ENCODE measurements around the gene CD177. TPM values are rescaled to one million over a fixed set of nuclear protein-coding genes. Genes with fewer than 3 reads are reported as not detected.
"Not testable (repeated sequence)": the region's sequence is repeated elsewhere in the genome, so short reads cannot be mapped to it uniquely, and the experiment has no call there.

The CD177 gene
- total RNA-seq, 1 donor from 2014 or later: not detected

- intact Hi-C loops (cut with micrococcal nuclease): no loop called here
These were observed 27.4 kb downstream of the CD177 start for GRCh38 chr19:43380771-43381386.

- intact Hi-C loops (cut with micrococcal nuclease): not testable (repeated sequence)
These were observed 29.2 kb downstream of the CD177 start for GRCh38 chr19:43382586-43383216.

GRCh38 chr19:43383254-43383653 lies 29.8 kb downstream of the CD177 start:
- intact Hi-C loops (cut with micrococcal nuclease): not testable (repeated sequence)

- intact Hi-C loops (cut with micrococcal nuclease): not testable (repeated sequence)
These were observed 30.3 kb downstream of the CD177 start for GRCh38 chr19:43383759-43384158.

GRCh38 chr19:43390903-43391551 lies 37.5 kb downstream of the CD177 start:
- intact Hi-C loops (cut with micrococcal nuclease): not testable (repeated sequence)

GRCh38 chr19:43391552-43391935 lies 38.1 kb downstream of the CD177 start:
- intact Hi-C loops (cut with micrococcal nuclease): not testable (repeated sequence)

GRCh38 chr19:43393501-43393900 lies 40.0 kb downstream of the CD177 start:
- intact Hi-C loops (cut with micrococcal nuclease): not testable (repeated sequence)

- intact Hi-C loops (cut with micrococcal nuclease): no loop called here
These were observed 42.1 kb downstream of the CD177 start for GRCh38 chr19:43395561-43395960.

GRCh38 chr19:43406297-43406696 lies 52.8 kb downstream of the CD177 start:
- intact Hi-C loops (cut with micrococcal nuclease): no loop called here

GRCh38 chr19:43407416-43408005 lies 54.0 kb downstream of the CD177 start:
- intact Hi-C loops (cut with micrococcal nuclease): no loop called here

GRCh38 chr19:43408043-43408442 lies 54.6 kb downstream of the CD177 start:
- intact Hi-C loops (cut with micrococcal nuclease): no loop called here

- intact Hi-C loops (cut with micrococcal nuclease): no loop called here
These were observed 55.9 kb downstream of the CD177 start for GRCh38 chr19:43409415-43409814.

- intact Hi-C loops (cut with micrococcal nuclease): no loop called here
These were observed 59.0 kb downstream of the CD177 start for GRCh38 chr19:43412441-43412840.

Other genes starting within 250 kb of the CD177 start
- gene PSG5, start 167.2 kb upstream of the CD177 start, total RNA-seq: not detected in 2 replicates
- not detected in 2 replicates for gene PSG4, start 148.0 kb upstream of the CD177 start, total RNA-seq
- gene PSG9, start 84.2 kb upstream of the CD177 start, total RNA-seq: not detected in 2 replicates
- not detected in 2 replicates for gene TEX101, start 61.2 kb downstream of the CD177 start, total RNA-seq
- gene LYPD3, start 111.9 kb downstream of the CD177 start, total RNA-seq: 0.81 and 0.85 TPM in 2 replicates
- 23.8 and 24.5 TPM in 2 replicates for gene PHLDB3, start 151.1 kb downstream of the CD177 start, total RNA-seq
- gene ETHE1, start 173.5 kb downstream of the CD177 start, total RNA-seq: 62.8 and 64.6 TPM in 2 replicates
- gene ZNF575, start 179.5 kb downstream of the CD177 start, total RNA-seq: 4.2 and 4.4 TPM in 2 replicates
- 28.6 and 30.5 TPM in 2 replicates for gene XRCC1, start 221.8 kb downstream of the CD177 start, total RNA-seq
- 3.8 and 4.1 TPM in 2 replicates for gene PINLYP, start 222.1 kb downstream of the CD177 start, total RNA-seq
- gene IRGQ, start 242.4 kb downstream of the CD177 start, total RNA-seq: 22.0 and 23.1 TPM in 2 replicates
- 19.2 and 20.8 TPM in 2 replicates for gene ZNF576, start 242.9 kb downstream of the CD177 start, total RNA-seq